ENCODE results near the gene RNF115. TPM values are rescaled to one million over a fixed set of nuclear protein-coding genes. Genes with fewer than 3 reads are reported as not detected.
A peak's percentile ranks its signal among the peaks of the same experiment; 100 is the strongest.
"Not testable (repeated sequence)": the region's sequence is repeated elsewhere in the genome, so short reads cannot be mapped to it uniquely, and the experiment has no call there.

Gene RNF115
- total RNA-seq, 4 donors from 2014 or later = 37.8 to 46.3 (median 40.3) TPM

- DNase-seq (ENCODE audit: extremely low spot score) = no peak
- Histone ChIP-seq H3K27me3 (no peaks in the 10 kb centered on the region), H3K4me1 (peaks cover 10 to 22% (median 18%) of the 10 kb centered on the region in 4 donors), H3K36me3 (peaks cover 45 to 60% (median 56%) of the 10 kb centered on the region in 4 donors), H3K4me3 (peak within 1 kb of the TSS; percentile 57 to 62 (median 58)), H3K27ac (replicated peaks in 1 of 4) (peak within 1 kb of the TSS; percentile 69 to 80 (median 76)), H3K9me3 (no peaks in the 10 kb centered on the region)
- intact Hi-C loops (cut with DNase I) = loop anchor here (1.0 to 5.0 kb wide), 2 partner anchors 67 to 167 kb away; partner anchors contain the start of gene ITGA10
- WGBS = 3% methylated on average over 14 of the region's 50 CpGs
- TF ChIP-seq POLR2AphosphoS5 (IDR thresholded peaks at IDR 0.05) (peak; percentile 57 to 63), POLR2A (IDR thresholded peaks at IDR 0.05; ENCODE audit: low read depth) (no peak), CTCF (IDR thresholded peaks at IDR 0.05) (peak; percentile 88 to 96 (median 91)), EP300 (IDR thresholded peaks at IDR 0.05) (no peak)
Measured at GRCh38 chr1:145845514-145846161, 21.7 kb upstream of the RNF115 start, which contains the start of gene NUDT17. NUDT17 (plus strand) TSS chr1:145845630; CDS start chr1:145845641, 11 bp downstream.

GRCh38 chr1:145845144-145845513 is 21.2 kb upstream of the RNF115 start:
- peak overlapping the region; percentile 69 to 80 (median 76) for H3K27ac ChIP-seq (replicated peaks in 1 of 4)
- TF ChIP-seq POLR2AphosphoS5 (IDR thresholded peaks at IDR 0.05) = no peak
- no peak for TF ChIP-seq CTCF (IDR thresholded peaks at IDR 0.05)
- H3K27me3 ChIP-seq = no peaks in the 10 kb centered on the region
- WGBS = 19% methylated on average over 4 of the region's 4 CpGs
- no peak for DNase-seq (ENCODE audit: extremely low spot score)
- H3K9me3 ChIP-seq = no peaks in the 10 kb centered on the region
- peaks cover 10 to 22% (median 18%) of the 10 kb centered on the region in 4 donors for H3K4me1 ChIP-seq
- peaks cover 45 to 60% (median 56%) of the 10 kb centered on the region in 4 donors for H3K36me3 ChIP-seq
- intact Hi-C loops (cut with DNase I) = loop anchor here (1.0 to 5.0 kb wide), 2 partner anchors 67 to 167 kb away; partner anchors contain the start of gene ITGA10
- H3K4me3 ChIP-seq = peak overlapping the region; percentile 57 to 62 (median 58)

GRCh38 chr1:145843031-145843430 is 19.1 kb upstream of the RNF115 start:
- WGBS = 97% methylated on average over 3 of the region's 3 CpGs
- H3K36me3 ChIP-seq = peaks cover 44 to 60% (median 56%) of the 10 kb centered on the region in 4 donors
- no peaks in the 10 kb centered on the region for H3K27me3 ChIP-seq
- no peaks in the 10 kb centered on the region for H3K9me3 ChIP-seq
- intact Hi-C loops (cut with DNase I) = no loop called here
- peaks cover 10 to 22% (median 18%) of the 10 kb centered on the region in 4 donors for H3K4me1 ChIP-seq
- TF ChIP-seq EP300 (IDR thresholded peaks at IDR 0.05) = no peak
- no peak for TF ChIP-seq POLR2AphosphoS5 (IDR thresholded peaks at IDR 0.05)
- no peak for TF ChIP-seq CTCF (IDR thresholded peaks at IDR 0.05)
- TF ChIP-seq POLR2A (IDR thresholded peaks at IDR 0.05; ENCODE audit: low read depth) = no peak
- no peak overlapping the region for H3K4me3 ChIP-seq
- no peak for DNase-seq (ENCODE audit: extremely low spot score)
- H3K27ac ChIP-seq (replicated peaks in 1 of 4) = no peak overlapping the region

- TF ChIP-seq CTCF (IDR thresholded peaks at IDR 0.05) (no peak), EP300 (IDR thresholded peaks at IDR 0.05) (no peak), POLR2A (IDR thresholded peaks at IDR 0.05; ENCODE audit: low read depth) (no peak), POLR2AphosphoS5 (IDR thresholded peaks at IDR 0.05) (no peak)
- Histone ChIP-seq H3K27ac (replicated peaks in 1 of 4) (no peak overlapping the region), H3K36me3 (peaks cover 97 to 100% (median 99%) of the 10 kb centered on the region in 4 donors), H3K9me3 (no peaks in the 10 kb centered on the region), H3K27me3 (no peaks in the 10 kb centered on the region), H3K4me1 (no peaks in the 10 kb centered on the region), H3K4me3 (no peak overlapping the region)
- intact Hi-C loops (cut with DNase I) = no loop called here
- DNase-seq (ENCODE audit: extremely low spot score) = no peak
- 95% methylated on average over 1 of the region's 1 CpG for WGBS
Measured at GRCh38 chr1:145837656-145838055, 13.8 kb upstream of the RNF115 start.

- H3K9me3 ChIP-seq; H3K27ac ChIP-seq (replicated peaks in 1 of 4); DNase-seq (ENCODE audit: extremely low spot score); intact Hi-C loops (cut with DNase I); H3K27me3 ChIP-seq; H3K4me3 ChIP-seq: not testable (repeated sequence)
- H3K4me1 ChIP-seq = peaks cover 0 to 11% (median 7%) of the 10 kb centered on the region in 4 donors
- peaks cover 71 to 100% (median 97%) of the 10 kb centered on the region in 4 donors for H3K36me3 ChIP-seq
- WGBS = 93% methylated on average over 2 of the region's 2 CpGs
Measured at GRCh38 chr1:145830810-145831209, 6.9 kb upstream of the RNF115 start.

Measured in esophagus muscularis mucosa (tissue), 4 donors.